Mesendoderm (in vitro differentiated cells): ENCODE measurements around the gene TRIM71.

Experiments
- DNase-seq: peaks from one replicate; pipeline ENCODE4 v3.0.0; 2013
- H2AK5ac ChIP-seq: 2 replicates; pipeline ENCODE4 v1.6.1; 2013; ENCODE audit warnings: low read length, inconsistent platforms
- H2BK120ac ChIP-seq: 2 replicates; pipeline ENCODE4 v1.6.1; 2013; ENCODE audit warnings: low read depth, mild to moderate bottlenecking, low read length, moderate library complexity, mixed read lengths
- H2BK15ac ChIP-seq: replicated peaks from 2 replicates; pipeline ENCODE4 v1.6.1; 2013; ENCODE audit warnings: low read depth, mild to moderate bottlenecking, moderate library complexity
- H2BK5ac ChIP-seq: 2 replicates; pipeline ENCODE4 v1.6.1; 2013; ENCODE audit warnings: low read length, inconsistent platforms
- H3K18ac ChIP-seq: 2 replicates; pipeline ENCODE4 v1.6.1; 2013; ENCODE audit warnings: mild to moderate bottlenecking, low read length, mixed read lengths
- H3K23ac ChIP-seq: one replicate; pipeline ENCODE4 v1.6.1; 2013; ENCODE audit warnings: low read length
- H3K27ac ChIP-seq: 2 replicates; pipeline ENCODE4 v1.5.1; 2013; ENCODE audit warnings: low read depth, mild to moderate bottlenecking, inconsistent platforms, low read length, moderate library complexity
- H3K27me3 ChIP-seq: 2 replicates; pipeline ENCODE4 v1.6.1; 2013; ENCODE audit warnings: low read length, control low read depth, mild to moderate bottlenecking, inconsistent platforms; ENCODE audit not compliant: insufficient read depth, poor library complexity
- H3K36me3 ChIP-seq: 2 replicates; pipeline ENCODE4 v1.6.1; 2013; ENCODE audit warnings: low read length, inconsistent platforms; ENCODE audit not compliant: control insufficient read depth, insufficient read depth
- H3K4ac ChIP-seq: one replicate; pipeline ENCODE4 v1.6.1; 2013; ENCODE audit warnings: low read depth, mild to moderate bottlenecking, low read length, moderate library complexity
- H3K4me1 ChIP-seq: 2 replicates; pipeline ENCODE4 v1.6.1; 2013; ENCODE audit warnings: low read depth, low read length, inconsistent platforms; ENCODE audit not compliant: control insufficient read depth
- H3K4me2 ChIP-seq: 2 replicates; pipeline ENCODE4 v1.6.1; 2013; ENCODE audit warnings: low read length
- H3K4me3 ChIP-seq: 2 replicates; pipeline ENCODE4 v1.5.1; 2013; ENCODE audit warnings: mild to moderate bottlenecking, low read length
- H3K56ac ChIP-seq: one replicate; pipeline ENCODE4 v1.6.1; 2013; ENCODE audit warnings: low read length
- H3K79me1 ChIP-seq: 2 replicates; pipeline ENCODE4 v1.6.1; 2013; ENCODE audit warnings: low read length, inconsistent platforms
- H3K79me2 ChIP-seq: 2 replicates; pipeline ENCODE4 v1.6.1; 2013; ENCODE audit warnings: mild to moderate bottlenecking, low read length; ENCODE audit not compliant: control insufficient read depth, insufficient read depth
- H3K9ac ChIP-seq: 2 replicates; pipeline ENCODE4 v1.6.1; 2013; ENCODE audit warnings: low read length, inconsistent platforms
- H4K5ac ChIP-seq: one replicate; pipeline ENCODE4 v1.6.1; 2013; ENCODE audit warnings: low read length
- H4K8ac ChIP-seq: one replicate; pipeline ENCODE4 v1.6.1; 2013; ENCODE audit warnings: low read depth, mild to moderate bottlenecking, control low read depth, low read length, moderate library complexity
- WGBS: extraction: QIAGEN DNeasy Blood & Tissue Kit; methylation state at CpG from one replicate; pipeline ENCODE4 v1.1.7; 2013; ENCODE audit warnings: low lambda C conversion rate, missing lambda C conversion rate; ENCODE audit not compliant: insufficient coverage; ENCODE audit errors: extremely low coverage; 5-methylcytosine and 5-hydroxymethylcytosine counted together

The TRIM71 gene

DNA sequence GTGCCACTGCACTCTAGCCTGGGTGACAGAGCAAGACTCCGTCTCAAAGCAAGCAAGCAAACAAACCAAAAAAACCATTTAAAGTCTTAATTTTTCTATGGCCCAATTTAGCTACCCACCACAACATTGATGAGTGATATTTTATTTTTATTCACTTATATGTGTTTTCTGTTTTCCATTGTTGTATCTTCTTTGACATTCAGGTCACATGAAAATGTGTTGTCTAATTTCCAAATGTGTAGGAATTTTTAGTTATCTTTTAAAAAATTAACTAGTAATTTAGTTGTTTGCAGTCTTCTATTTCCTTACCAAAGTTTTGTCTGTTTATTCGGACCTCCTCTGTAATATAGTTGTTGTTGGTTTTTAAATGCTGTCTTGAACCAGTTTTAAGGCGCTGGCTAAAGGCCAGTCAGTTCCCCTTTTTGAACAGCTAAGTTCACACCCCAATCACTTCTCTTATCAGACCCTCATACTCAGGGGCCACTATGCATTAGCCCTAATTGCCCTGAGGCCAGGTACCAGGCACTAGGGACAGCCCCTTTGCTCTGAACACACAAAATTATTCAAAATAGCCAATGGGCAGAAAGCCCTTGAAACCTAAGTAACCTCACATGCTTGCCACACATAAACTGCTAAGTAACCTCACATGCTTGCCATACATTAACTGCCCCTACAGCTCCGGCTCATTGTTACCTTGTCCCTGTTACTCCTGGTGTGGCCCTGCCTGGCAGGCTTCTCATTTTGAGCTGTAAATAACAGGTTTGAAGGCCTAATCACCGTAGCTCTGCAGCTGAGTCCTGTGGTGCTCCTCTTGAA is 129.4 kb downstream of the TRIM71 start:
- no peak overlapping the region for H2BK5ac ChIP-seq
- no peak for DNase-seq
- H3K23ac ChIP-seq = no peak overlapping the region
- H2BK120ac ChIP-seq = no peak overlapping the region
- no peak overlapping the region for H4K5ac ChIP-seq
- H3K4me1 ChIP-seq = no peaks in the 10 kb centered on the region
- no peak overlapping the region for H3K9ac ChIP-seq
- H3K36me3 ChIP-seq = no peaks in the 10 kb centered on the region
- no peaks in the 10 kb centered on the region for H3K79me1 ChIP-seq
- no peak overlapping the region for H2AK5ac ChIP-seq
- no peak overlapping the region for H3K27ac ChIP-seq
- no peak overlapping the region for H3K4ac ChIP-seq
- H3K56ac ChIP-seq = no peak overlapping the region
- no peak overlapping the region for H3K4me3 ChIP-seq
- no peaks in the 10 kb centered on the region for H3K79me2 ChIP-seq
- WGBS = no CpG with 5 or more reads among the region's 5 CpGs
- no peak overlapping the region for H3K18ac ChIP-seq
- no peak overlapping the region for H4K8ac ChIP-seq
- H3K27me3 ChIP-seq = no peaks in the 10 kb centered on the region
- no peak overlapping the region for H2BK15ac ChIP-seq
- no peak overlapping the region for H3K4me2 ChIP-seq
